HepG2 (cell line): Measurements from ENCODE around the gene SPAG7. TPM values are rescaled to one million over a fixed set of nuclear protein-coding genes. Genes with fewer than 3 reads are reported as not detected.

Experiments used
- BRD4 ChIP-seq: sonication (generic); formaldehyde crosslinking; IDR thresholded peaks from 2 replicates; pipeline ENCODE4 v1.4.0; 2020; ENCODE audit warnings: missing genetic modification reagents
- GABPA ChIP-seq, 2 experiments: IDR thresholded peaks; 2 replicates each; pipeline ENCODE4 v1.6.1; 2011 to 2016; ENCODE audit warnings: low read depth in 2 of 2, low read length in 1 of 2, missing biosample characterization in 1 of 2, missing genetic modification characterization in 1 of 2
- IKZF5 ChIP-seq: IDR thresholded peaks from 2 replicates; pipeline ENCODE4 v1.6.1; 2018; ENCODE audit warnings: missing genetic modification reagents, mild to moderate bottlenecking, missing compliant biosample characterization
- ISL2 ChIP-seq: sonication (generic); formaldehyde crosslinking; IDR thresholded peaks from 2 replicates; pipeline ENCODE4 v1.5.0; 2020; ENCODE audit warnings: missing genetic modification reagents
- MATR3 ChIP-seq: sonication (generic); formaldehyde crosslinking; IDR thresholded peaks from 2 replicates; pipeline ENCODE4 v1.4.0; 2020; ENCODE audit warnings: missing genetic modification reagents
- MLLT10 ChIP-seq: sonication (generic); formaldehyde crosslinking; IDR thresholded peaks from 2 replicates; pipeline ENCODE4 v1.4.0; 2020; ENCODE audit warnings: missing genetic modification reagents
- NFE2L2 ChIP-seq: fragments of 150-350 bp; IDR thresholded peaks from 2 replicates; pipeline ENCODE4 v1.6.1; 2014; ENCODE audit warnings: low read length
- NR2F1 ChIP-seq, 2 experiments: fragments of 450-650 bp in 1 of 2; formaldehyde crosslinking in 1 of 2; IDR thresholded peaks; 2 replicates each; pipeline versions ENCODE4 v1.5.0 to v1.6.1; 2016 to 2020; ENCODE audit warnings: mild to moderate bottlenecking in 1 of 2, missing compliant biosample characterization in 1 of 2, missing genetic modification reagents in 1 of 2, moderate library complexity in 1 of 2
- SMAD3 ChIP-seq: sonication (generic); formaldehyde crosslinking; IDR thresholded peaks from 2 replicates; pipeline ENCODE4 v1.4.0; 2020; ENCODE audit warnings: missing genetic modification reagents
- U2AF1 ChIP-seq: fragments of 200-400 bp; formaldehyde crosslinking; optimal IDR thresholded peaks from 2 replicates; pipeline ENCODE3; 2017; ENCODE audit warnings: mild to moderate bottlenecking, low read depth, low read length
- ZBTB2 ChIP-seq: sonication (generic); formaldehyde crosslinking; IDR thresholded peaks from 2 replicates; pipeline ENCODE4 v1.8.0; 2022; ENCODE audit warnings: low read depth, missing genetic modification reagents
- ZBTB25 ChIP-seq: IDR thresholded peaks from 2 replicates; pipeline ENCODE4 v1.6.1; 2018; ENCODE audit warnings: missing genetic modification reagents
- ZNF282 ChIP-seq: fragments of 450-650 bp; IDR thresholded peaks from 2 replicates; pipeline ENCODE4 v1.6.1; 2018; ENCODE audit not compliant: partially characterized antibody
- ZNF326 ChIP-seq: sonication (generic); formaldehyde crosslinking; IDR thresholded peaks from 2 replicates; pipeline ENCODE4 v1.4.0; 2020; ENCODE audit warnings: missing genetic modification reagents, borderline replicate concordance
- ZNF510 ChIP-seq: sonication (generic); formaldehyde crosslinking; IDR thresholded peaks from 2 replicates; pipeline ENCODE4 v1.4.0; 2020; ENCODE audit warnings: low read depth, mild to moderate bottlenecking, missing genetic modification reagents
- ZNF740 ChIP-seq: sonication (generic); formaldehyde crosslinking; IDR thresholded peaks from 2 replicates; pipeline ENCODE4 v1.4.0; 2020; ENCODE audit warnings: missing genetic modification reagents
- ZNF780A ChIP-seq: sonication (generic); formaldehyde crosslinking; IDR thresholded peaks from 2 replicates; pipeline ENCODE4 v1.8.0; 2022; ENCODE audit warnings: mild to moderate bottlenecking, missing genetic modification reagents, moderate library complexity
- ZSCAN5A ChIP-seq: sonication (generic); formaldehyde crosslinking; IDR thresholded peaks from 2 replicates; pipeline ENCODE4 v1.8.0; 2022; ENCODE audit warnings: mild to moderate bottlenecking, missing genetic modification reagents, borderline replicate concordance
- polyA plus RNA-seq, 8 experiments: library from polyadenylated mRNA; depleted of rRNA in 3 of 8; stranded (reverse) in 7 of 8; unstranded in 1 of 8; fragments of >200 nt; fragmentation: Illumina TruSeq in 4 of 8; extraction: Trizol in 4 of 8; gene quantifications; 2 replicates each; pipeline versions ENCODE4 v1.2.1 to v1.2.3, GENCODE V29; 2011 to 2016; ENCODE audit warnings: low read depth in 4 of 8, missing spikeins in 1 of 8, mixed read lengths in 1 of 8; ENCODE audit not compliant: insufficient read depth in 1 of 8
- total RNA-seq, 5 experiments: library from RNA; depleted of rRNA; stranded (reverse); fragments of >200 nt; fragmentation: Illumina TruSeq; extraction: Trizol; gene quantifications; 2 replicates each; pipeline ENCODE4 v1.2.3, GENCODE V29; 2016; ENCODE audit warnings: low read depth in 1 of 5

Gene SPAG7
- total and polyA plus RNA-seq, 2 of the 13 experiments (the other 11 are each of a cell fraction or from before 2014, with no cell fraction given), result 51.0 to 59.0 TPM

GRCh38 chr17:4986951-4987766 lies 19.5 kb upstream of the SPAG7 start, which contains the start of gene CAMTA2 (continued):
- TF ChIP-seq ZNF780A (CRISPR knock-in tag), result 0 out of 2 replicates have a peak, but pooled peaks have one; percentile 67
- TF ChIP-seq U2AF1, result no peak
- peak in 1 of 2 experiments; percentile 36; a peak in 1 of 4 replicates for TF ChIP-seq NR2F1 (CRISPR knock-in tag; IDR thresholded peaks at IDR 0.05)
- no peak for TF ChIP-seq ZNF282
- peak; percentile 79; the same call in 1 of the 2 replicates for TF ChIP-seq ZBTB2 (CRISPR knock-in tag)
- TF ChIP-seq MATR3 (CRISPR knock-in tag), result no peak
- TF ChIP-seq IKZF5 (CRISPR knock-in tag), result peak; percentile 39; the same call in 1 of the 2 replicates
- peak; percentile 61 for TF ChIP-seq GABPA (IDR thresholded peaks at IDR 0.05; ENCODE audit: low read depth, low read length)
- peak; percentile 47 for TF ChIP-seq GABPA (CRISPR knock-in tag; IDR thresholded peaks at IDR 0.05; ENCODE audit: low read depth)
- peak; percentile 48; the same call in 1 of the 2 replicates for TF ChIP-seq ZBTB25 (CRISPR knock-in tag)
- TF ChIP-seq ZSCAN5A (CRISPR knock-in tag), result peak; percentile 63; the same call in 1 of the 2 replicates
- no peak for TF ChIP-seq MLLT10 (CRISPR knock-in tag)
- peak; percentile 95 for TF ChIP-seq ZNF740 (CRISPR knock-in tag)
- TF ChIP-seq ISL2 (CRISPR knock-in tag), result peak; percentile 44; the same call in 1 of the 2 replicates
- TF ChIP-seq NFE2L2, result no peak
- TF ChIP-seq BRD4 (CRISPR knock-in tag), result no peak
- peak; percentile 59; the same call in 1 of the 2 replicates for TF ChIP-seq SMAD3
- no peak for TF ChIP-seq ZNF510 (CRISPR knock-in tag)
- TF ChIP-seq ZNF326, result no peak
